NCI-H2171 (cell line): Measurements from ENCODE around the gene FBXL13.
"Not testable (repeated sequence)": the region's sequence is repeated elsewhere in the genome, so short reads cannot be mapped to it uniquely, and the experiment has no call there.

Experiments
- DNase-seq: peaks from one replicate; lab custom pipeline; 2025; lab: John Stamatoyannopoulos, UW

The FBXL13 gene

GRCh38 chr7:102856036-102856435 is 218.6 kb downstream of the FBXL13 start:
- no peak for DNase-seq

DNA sequence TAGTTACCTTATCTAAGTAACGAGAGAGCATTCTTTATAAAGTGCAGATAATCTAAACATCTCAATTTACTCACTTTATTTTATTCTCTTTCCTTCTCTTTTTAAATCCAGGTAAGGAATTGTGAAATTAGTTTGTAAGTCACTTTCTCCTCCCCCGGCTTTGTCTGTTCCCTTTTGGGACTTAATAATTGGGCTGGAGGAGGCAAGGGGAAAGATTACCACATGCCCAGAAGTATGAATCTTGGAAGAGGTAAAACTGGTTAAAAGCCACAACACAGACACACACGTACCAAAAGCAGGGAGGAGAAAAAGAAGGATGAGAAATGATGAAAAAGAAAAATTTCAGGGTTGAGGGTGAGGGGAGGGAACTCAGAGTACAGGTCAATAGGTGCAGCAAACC is 225.1 kb downstream of the FBXL13 start:
- no peak for DNase-seq

DNA sequence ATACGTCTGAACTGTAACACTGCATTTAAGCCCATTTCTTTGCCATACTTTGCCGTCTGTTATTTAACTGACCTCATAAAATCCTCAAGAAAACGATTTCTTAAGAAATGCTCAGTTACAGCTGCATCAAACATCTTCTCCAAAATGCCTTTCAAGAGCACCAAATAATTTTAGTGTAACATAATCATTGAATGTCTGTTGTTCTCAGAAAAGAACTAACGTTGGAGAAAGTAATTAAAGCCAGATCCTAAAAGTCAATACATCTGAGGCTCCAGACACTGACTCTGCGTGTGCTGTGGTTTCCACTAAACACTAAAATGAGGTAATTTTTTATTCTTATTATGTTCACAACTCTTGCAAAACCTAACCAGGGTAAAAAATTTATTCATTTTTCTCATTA is 225.5 kb downstream of the FBXL13 start:
- DNase-seq, result no peak

- DNase-seq, result no peak
Observed at GRCh38 chr7:102845346-102845745, 229.2 kb downstream of the FBXL13 start.

- no peak for DNase-seq
Observed at GRCh38 chr7:102843850-102844249, 230.7 kb downstream of the FBXL13 start.

DNA sequence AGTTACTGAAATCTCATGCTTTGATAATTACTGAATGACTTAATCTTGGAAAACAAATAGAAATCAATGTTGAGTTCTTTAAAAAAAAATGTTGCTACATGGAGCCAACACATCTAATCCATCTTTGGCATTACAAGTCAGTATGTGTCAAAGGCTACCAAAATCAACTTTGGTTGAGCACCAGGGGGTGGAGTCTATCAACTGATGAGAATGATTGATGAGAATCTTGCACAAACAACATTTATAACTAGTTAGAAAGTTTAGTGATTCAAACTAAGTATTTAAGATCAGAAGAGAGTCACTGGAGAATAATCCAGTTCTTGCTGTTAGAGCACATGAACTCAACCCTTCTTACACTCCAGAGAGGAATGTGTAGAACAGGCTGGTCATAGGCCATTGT is 232.3 kb downstream of the FBXL13 start:
- no peak for DNase-seq

DNA sequence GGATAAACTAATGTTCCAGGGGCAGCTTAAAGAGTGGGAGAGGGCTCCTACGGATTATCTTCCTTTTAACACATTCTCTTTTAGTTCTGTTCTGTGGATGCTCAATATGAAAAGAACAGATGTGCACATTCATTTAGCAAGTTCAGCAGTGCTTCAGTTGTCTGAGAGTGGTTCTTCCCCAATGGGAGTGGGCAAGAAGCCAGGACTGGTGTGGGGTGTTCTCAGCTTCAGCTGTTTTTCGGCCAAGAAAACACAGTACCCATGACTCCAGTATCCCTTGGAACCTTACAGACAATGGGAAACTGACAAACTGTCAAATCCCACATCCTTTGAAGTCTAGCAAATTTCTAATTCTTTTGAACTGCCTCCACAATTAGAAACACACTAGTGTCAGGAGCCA is 233.3 kb downstream of the FBXL13 start:
- no peak for DNase-seq

- DNase-seq, result no peak
Observed at GRCh38 chr7:102840404-102840803, 234.2 kb downstream of the FBXL13 start.

- not testable (repeated sequence) for DNase-seq
Observed at GRCh38 chr7:102838572-102839101, 236.0 kb downstream of the FBXL13 start.

- no peak for DNase-seq
Observed at GRCh38 chr7:102837802-102838201, 236.8 kb downstream of the FBXL13 start.

- no peak for DNase-seq
Observed at GRCh38 chr7:102836977-102837376, 237.6 kb downstream of the FBXL13 start.

- no peak for DNase-seq
Observed at GRCh38 chr7:102836191-102836919, 238.2 kb downstream of the FBXL13 start.

DNA sequence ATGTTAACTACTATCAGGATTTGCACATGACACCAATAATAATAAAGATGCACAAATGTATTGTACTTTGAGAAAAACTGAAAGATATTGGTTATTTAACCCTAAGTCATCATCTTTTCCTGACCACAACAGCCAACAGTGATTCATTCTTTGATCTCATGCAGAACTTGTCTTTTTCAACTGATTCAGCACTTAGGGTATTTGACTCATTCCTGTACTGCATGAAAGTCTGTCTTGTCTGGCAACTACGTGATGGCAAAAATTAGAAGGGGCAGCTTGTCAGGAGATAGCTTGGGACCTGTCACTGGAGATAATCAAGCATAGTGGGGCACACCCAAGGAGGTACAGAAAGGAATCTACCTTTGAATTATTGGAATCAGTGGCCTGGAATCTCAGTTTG is 239.6 kb downstream of the FBXL13 start:
- no peak for DNase-seq

DNA sequence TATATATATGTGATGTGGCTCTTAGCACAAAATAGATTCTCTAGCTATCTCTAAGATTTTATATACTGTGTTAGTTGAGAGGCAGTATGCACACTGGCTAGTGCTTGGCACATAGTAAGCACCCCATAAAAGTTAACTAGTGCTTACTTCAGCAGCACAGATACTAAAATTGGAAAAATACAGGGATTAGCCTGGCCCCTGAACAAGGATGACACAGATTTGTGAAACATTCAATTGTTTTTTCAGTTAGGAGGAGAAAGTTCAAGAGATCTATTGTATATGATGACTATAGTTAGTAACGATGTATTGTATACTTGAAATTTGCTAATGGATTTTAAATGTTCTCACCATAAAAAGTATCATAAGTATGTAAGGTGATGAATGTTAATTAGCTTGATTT is 240.1 kb downstream of the FBXL13 start:
- DNase-seq, result no peak

DNA sequence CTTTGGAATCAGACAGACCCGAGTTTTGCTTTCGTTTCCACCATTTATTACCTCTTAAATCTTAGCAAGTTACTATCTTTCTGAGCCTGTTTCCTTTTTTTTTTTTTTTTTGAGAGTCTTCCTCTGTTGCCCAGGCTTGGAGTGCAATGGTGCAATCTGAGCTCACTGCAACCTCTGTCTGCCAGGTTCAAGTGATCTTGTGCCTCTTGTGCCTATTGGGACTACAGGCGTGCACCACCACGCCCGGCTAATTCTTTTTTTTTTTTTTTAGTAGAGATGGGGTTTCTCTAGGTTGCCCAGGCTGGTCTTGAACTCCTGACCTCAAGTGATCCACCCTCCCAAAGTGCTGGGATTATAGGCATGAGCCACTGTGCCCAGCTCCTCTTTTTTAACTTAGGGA is 241.3 kb downstream of the FBXL13 start:
- no peak for DNase-seq

DNA sequence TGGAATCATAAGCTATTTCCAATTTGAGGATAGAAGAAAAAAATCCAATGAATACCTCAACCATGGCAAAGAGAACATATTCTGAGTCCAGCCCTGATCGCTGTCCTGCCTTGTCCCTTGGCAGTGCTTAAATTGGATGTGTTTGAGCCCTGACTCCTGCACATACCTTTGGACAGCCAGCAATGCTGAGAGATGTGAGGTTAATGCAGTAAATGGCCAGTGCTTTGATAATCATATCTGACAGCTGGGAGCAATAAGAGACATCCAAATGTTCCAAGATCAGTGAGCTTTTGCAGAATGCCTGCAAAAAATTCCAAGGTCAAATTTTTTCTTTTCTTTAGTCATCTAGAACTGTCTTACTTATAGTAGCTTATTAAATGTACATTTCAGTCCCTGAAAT is 241.9 kb downstream of the FBXL13 start:
- no peak for DNase-seq

GRCh38 chr7:102830197-102830596 is 244.4 kb downstream of the FBXL13 start:
- DNase-seq, result no peak

DNA sequence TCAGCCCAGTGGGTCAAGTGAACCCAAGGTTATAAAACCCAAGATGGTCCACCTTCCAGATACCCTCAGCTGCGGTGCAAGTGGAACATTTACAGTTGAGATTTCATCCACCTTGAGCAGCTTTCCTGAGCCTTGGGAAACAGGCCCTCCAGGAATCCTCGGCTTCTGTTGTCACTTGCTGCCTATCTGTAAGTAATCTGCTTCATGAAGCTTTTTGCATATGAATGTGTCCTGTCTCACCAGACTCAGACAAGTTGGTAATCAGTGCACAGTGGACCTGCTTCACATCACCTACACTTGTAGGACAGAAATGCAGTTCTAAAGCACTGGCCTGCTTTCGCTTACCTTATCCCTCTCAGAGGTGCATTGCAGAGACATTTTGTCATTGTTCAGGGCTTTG is 245.5 kb downstream of the FBXL13 start:
- no peak for DNase-seq

GRCh38 chr7:102828286-102828685 is 246.3 kb downstream of the FBXL13 start:
- no peak for DNase-seq

DNA sequence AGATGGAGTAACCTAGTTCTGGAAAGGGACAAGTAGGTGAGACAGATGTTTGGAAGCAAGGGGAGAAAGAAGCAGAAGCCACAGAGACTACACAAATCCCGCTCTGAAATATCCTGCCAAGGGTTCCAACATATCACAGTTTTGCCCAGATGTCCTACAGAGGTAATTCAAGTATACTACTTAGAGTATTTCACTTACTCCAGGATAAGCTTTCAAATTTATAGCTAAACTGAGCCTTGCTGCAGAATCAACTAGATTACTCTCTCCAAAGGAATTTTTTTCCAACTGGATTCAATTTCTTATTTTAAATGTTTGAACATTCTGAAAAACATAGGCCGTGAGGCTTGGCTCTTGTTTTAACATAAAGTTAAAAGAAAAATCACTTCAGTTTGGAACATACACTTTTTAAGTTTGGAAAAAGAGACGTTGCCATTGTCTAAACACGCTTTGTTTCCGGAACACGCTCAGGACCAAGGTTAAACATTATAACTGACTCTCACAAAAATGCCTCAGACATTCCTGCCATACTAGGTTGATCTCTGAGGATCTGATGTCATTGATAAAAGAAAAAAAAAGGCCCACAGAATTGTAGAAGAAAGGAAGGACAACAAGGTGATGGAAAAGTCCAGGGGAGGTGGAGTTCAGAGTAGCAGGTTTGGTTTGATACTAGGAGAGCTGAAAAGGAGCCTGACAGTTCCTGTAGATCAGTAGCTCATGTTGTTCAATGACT is 251.0 kb downstream of the FBXL13 start:
- DNase-seq, result no peak

DNA sequence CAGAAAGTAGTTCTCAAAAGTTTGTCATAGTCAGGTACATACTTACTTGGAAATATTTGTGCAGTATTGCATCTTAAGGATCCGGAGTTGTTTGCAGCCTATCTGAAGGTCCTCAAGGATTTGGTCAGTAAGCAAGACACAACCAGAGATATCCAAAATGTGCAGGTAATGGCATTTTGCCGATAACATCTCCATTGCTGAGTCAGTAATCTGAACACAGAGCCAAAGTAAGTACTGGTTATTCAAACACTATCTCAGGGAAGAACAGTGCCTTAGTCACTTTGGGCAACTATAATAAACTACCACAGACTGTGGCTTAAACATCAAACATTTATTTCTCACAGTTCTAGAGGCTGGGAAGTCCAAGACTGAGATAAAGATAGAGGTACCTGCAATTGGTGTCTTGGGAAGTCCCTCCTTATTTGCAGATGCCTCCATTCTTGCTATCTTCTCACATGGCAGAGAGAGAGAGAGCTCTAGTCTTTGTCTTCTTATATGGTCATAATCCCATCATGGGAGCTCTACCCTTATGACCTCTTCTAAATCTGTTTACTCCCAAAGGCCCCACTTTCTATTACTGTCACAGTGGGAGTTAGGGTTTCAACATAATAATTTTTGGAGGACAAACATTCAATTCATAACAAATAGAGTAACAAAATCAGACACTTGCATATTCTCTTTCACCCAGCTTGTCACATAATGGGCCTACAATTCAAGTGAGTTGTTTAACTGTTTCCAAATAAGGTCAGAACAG is 252.4 kb downstream of the FBXL13 start:
- no peak for DNase-seq

DNA sequence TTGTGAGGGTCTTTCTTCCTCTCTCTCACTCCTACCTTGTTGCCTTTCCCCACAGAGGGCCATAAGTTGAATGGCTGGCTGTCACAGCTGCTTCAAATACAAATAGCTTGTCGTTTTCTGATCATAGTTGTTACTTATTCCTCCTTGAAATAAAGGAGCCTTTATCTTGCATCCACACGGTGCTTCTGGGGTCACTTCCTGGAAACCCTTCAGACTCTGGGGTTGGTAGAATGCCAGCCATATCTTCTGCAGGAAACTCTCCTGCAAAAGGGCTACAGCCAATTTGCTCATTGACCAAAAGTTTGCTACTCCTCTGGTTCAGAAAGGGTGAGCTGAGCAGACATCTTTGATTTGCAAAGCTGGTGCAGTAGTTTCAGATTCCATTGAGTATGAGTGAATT is 255.4 kb downstream of the FBXL13 start:
- no peak for DNase-seq
